ENCODE data around the gene CFAP77.

Gene CFAP77

GRCh38 chr9:132590318-132591182, 180.5 kb downstream of the CFAP77 start:
- in situ Hi-C loops (cut with MboI; ENCODE audit: low sequenced_read_pairs), result no loop called here

GRCh38 chr9:132591244-132591643, 181.2 kb downstream of the CFAP77 start:
- in situ Hi-C loops (cut with MboI; ENCODE audit: low sequenced_read_pairs), result no loop called here

- in situ Hi-C loops (cut with MboI; ENCODE audit: low sequenced_read_pairs), result no loop called here
Measured at GRCh38 chr9:132591751-132592314, 181.8 kb downstream of the CFAP77 start.

- in situ Hi-C loops (cut with MboI; ENCODE audit: low sequenced_read_pairs), result no loop called here
Measured at GRCh38 chr9:132592451-132592850, 182.4 kb downstream of the CFAP77 start.

GRCh38 chr9:132594412-132594811, 184.4 kb downstream of the CFAP77 start:
- in situ Hi-C loops (cut with MboI; ENCODE audit: low sequenced_read_pairs), result no loop called here

GRCh38 chr9:132595319-132595718, 185.3 kb downstream of the CFAP77 start:
- in situ Hi-C loops (cut with MboI; ENCODE audit: low sequenced_read_pairs), result no loop called here

GRCh38 chr9:132596200-132596599, 186.2 kb downstream of the CFAP77 start:
- in situ Hi-C loops (cut with MboI; ENCODE audit: low sequenced_read_pairs), result no loop called here

- in situ Hi-C loops (cut with MboI; ENCODE audit: low sequenced_read_pairs), result no loop called here
Measured at GRCh38 chr9:132597073-132597775, 187.2 kb downstream of the CFAP77 start.

- in situ Hi-C loops (cut with MboI; ENCODE audit: low sequenced_read_pairs), result no loop called here
Measured at GRCh38 chr9:132600326-132600984, 190.4 kb downstream of the CFAP77 start.

- in situ Hi-C loops (cut with MboI; ENCODE audit: low sequenced_read_pairs), result no loop called here
Measured at GRCh38 chr9:132602207-132602606, 192.2 kb downstream of the CFAP77 start.

- in situ Hi-C loops (cut with MboI; ENCODE audit: low sequenced_read_pairs), result no loop called here
Measured at GRCh38 chr9:132605387-132605786, 195.4 kb downstream of the CFAP77 start.

GRCh38 chr9:132606066-132606465, 196.1 kb downstream of the CFAP77 start:
- in situ Hi-C loops (cut with MboI; ENCODE audit: low sequenced_read_pairs), result no loop called here

GRCh38 chr9:132609184-132609583, 199.2 kb downstream of the CFAP77 start:
- in situ Hi-C loops (cut with MboI; ENCODE audit: low sequenced_read_pairs), result no loop called here

GRCh38 chr9:132609829-132610228, 199.8 kb downstream of the CFAP77 start:
- in situ Hi-C loops (cut with MboI; ENCODE audit: low sequenced_read_pairs), result no loop called here

- in situ Hi-C loops (cut with MboI; ENCODE audit: low sequenced_read_pairs), result no loop called here
Measured at GRCh38 chr9:132610661-132611060, 200.7 kb downstream of the CFAP77 start.

GRCh38 chr9:132614324-132614723, 204.3 kb downstream of the CFAP77 start:
- in situ Hi-C loops (cut with MboI; ENCODE audit: low sequenced_read_pairs), result no loop called here

- in situ Hi-C loops (cut with MboI; ENCODE audit: low sequenced_read_pairs), result no loop called here
Measured at GRCh38 chr9:132615774-132616173, 205.8 kb downstream of the CFAP77 start.

GRCh38 chr9:132616725-132617124, 206.7 kb downstream of the CFAP77 start:
- in situ Hi-C loops (cut with MboI; ENCODE audit: low sequenced_read_pairs), result no loop called here

- in situ Hi-C loops (cut with MboI; ENCODE audit: low sequenced_read_pairs), result no loop called here
Measured at GRCh38 chr9:132622159-132622558, 212.1 kb downstream of the CFAP77 start.

Measured in HL-60/S4 treated with retinoic acid at 250 ng/mL for 4 days and 3 days (cell line).